Breast epithelium (tissue), 4 donors: ENCODE results near the gene MAP4K4. TPM values are rescaled to one million over a fixed set of nuclear protein-coding genes. Genes with fewer than 3 reads are reported as not detected.

Source experiments
- DNase-seq, 2 donors: peaks; one replicate each; pipeline ENCODE4 v3.0.0-alpha.2; 2019; ENCODE audit warnings: low spot score in 2 of 2
- H3K27ac ChIP-seq, 2 donors: fragments of 200-600 bp; sonication (generic) in 1 of 2; one replicate each; pipeline ENCODE4 v1.5.1; 2016 to 2019; ENCODE audit warnings: mild to moderate bottlenecking in 1 of 2
- H3K27me3 ChIP-seq, 2 donors: fragments of 200-600 bp; sonication (generic) in 1 of 2; one replicate each; pipeline versions ENCODE4 v1.5.1 to v1.6.0; 2017 to 2019; ENCODE audit warnings: control low read depth in 1 of 2, mild to moderate bottlenecking in 1 of 2
- H3K36me3 ChIP-seq: fragments of 200-600 bp; one replicate; pipeline ENCODE4 v1.5.1; 2019
- H3K4me1 ChIP-seq, 2 donors: fragments of 200-600 bp; sonication (generic); one replicate each; pipeline ENCODE4 v1.5.1; 2016 to 2019; ENCODE audit warnings: control low read depth in 1 of 2
- H3K4me3 ChIP-seq, 3 donors: fragments of 200-600 bp; sonication (generic); 1 replicate in 2 of 3; 2 replicates in 1 of 3; pipeline ENCODE4 v1.5.1; 2016 to 2019; ENCODE audit warnings: mild to moderate bottlenecking in 3 of 3, moderate library complexity in 2 of 3
- H3K9me3 ChIP-seq, 2 donors: fragments of 200-600 bp; sonication (generic) in 1 of 2; one replicate each; pipeline ENCODE4 v1.5.1; 2016 to 2019; ENCODE audit warnings: control low read depth in 1 of 2
- POLR2A ChIP-seq: fragments of 450-650 bp; IDR thresholded peaks from one replicate; pipeline ENCODE4 v1.6.1; 2016; ENCODE audit warnings: antibody characterized with exemption, mild to moderate bottlenecking, moderate library complexity
- POLR2AphosphoS5 ChIP-seq, 3 donors: sonication (generic); formaldehyde crosslinking; IDR thresholded peaks; one replicate each; pipeline ENCODE4 v1.6.1; 2017; ENCODE audit warnings: antibody characterized with exemption in 3 of 3
- intact Hi-C: fragments of 100-400 bp; cut with DNase I; formaldehyde crosslinking; loops from one replicate; pipeline ENCODE4 v1.15.1; 2023; ENCODE audit warnings: low total_unique reads
- total RNA-seq, 3 donors: library from RNA; depleted of rRNA; stranded (reverse); fragments of >200 nt; gene quantifications; one replicate each; pipeline ENCODE4 v1.1.0, GENCODE V29; 2016
- TF ChIP-seq, protein P1 (sequence below), 3 donors: fragments of 450-650 bp; IDR thresholded peaks; one replicate each; pipeline ENCODE4 v1.5.1; 2016 to 2017; ENCODE audit warnings: antibody characterized with exemption in 3 of 3, mild to moderate bottlenecking in 3 of 3, moderate library complexity in 3 of 3

The MAP4K4 gene
- total RNA-seq, 3 donors from 2014 or later = 62.1 to 89.1 (median 74.7) TPM

DNA sequence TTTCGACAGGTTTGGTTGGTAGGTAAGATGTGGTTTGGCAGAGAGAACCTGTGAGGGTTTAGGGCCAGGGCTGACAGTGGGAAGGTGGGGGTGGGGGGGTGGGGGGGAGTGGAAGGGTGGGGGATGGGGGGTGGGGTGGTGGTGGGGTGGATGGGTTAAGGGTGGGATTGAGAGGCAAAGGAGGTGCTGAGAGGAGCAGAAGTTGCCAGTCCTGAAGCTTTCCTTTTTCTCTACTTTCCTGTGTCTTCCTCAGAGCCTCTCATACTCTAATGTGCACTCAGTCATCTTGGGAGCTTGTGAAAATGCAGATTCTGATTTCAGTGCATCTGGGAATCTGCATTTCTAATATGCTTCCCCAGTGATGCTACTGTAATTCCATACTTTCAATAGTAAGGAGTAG is 21.0 kb downstream of the MAP4K4 start:
- Histone ChIP-seq H3K36me3 (no peaks in the 10 kb centered on the region), H3K4me1 (peaks cover 2 to 4% of the 10 kb centered on the region in 2 donors), H3K4me3 (no peak overlapping the region), H3K27me3 (no peaks in the 10 kb centered on the region), H3K27ac (no peak overlapping the region), H3K9me3 (no peaks in the 10 kb centered on the region)
- DNase-seq = no peak
- intact Hi-C loops = no loop called here
- no peak for TF ChIP-seq POLR2AphosphoS5 (IDR thresholded peaks at IDR 0.05)
- TF ChIP-seq, protein P1, sequence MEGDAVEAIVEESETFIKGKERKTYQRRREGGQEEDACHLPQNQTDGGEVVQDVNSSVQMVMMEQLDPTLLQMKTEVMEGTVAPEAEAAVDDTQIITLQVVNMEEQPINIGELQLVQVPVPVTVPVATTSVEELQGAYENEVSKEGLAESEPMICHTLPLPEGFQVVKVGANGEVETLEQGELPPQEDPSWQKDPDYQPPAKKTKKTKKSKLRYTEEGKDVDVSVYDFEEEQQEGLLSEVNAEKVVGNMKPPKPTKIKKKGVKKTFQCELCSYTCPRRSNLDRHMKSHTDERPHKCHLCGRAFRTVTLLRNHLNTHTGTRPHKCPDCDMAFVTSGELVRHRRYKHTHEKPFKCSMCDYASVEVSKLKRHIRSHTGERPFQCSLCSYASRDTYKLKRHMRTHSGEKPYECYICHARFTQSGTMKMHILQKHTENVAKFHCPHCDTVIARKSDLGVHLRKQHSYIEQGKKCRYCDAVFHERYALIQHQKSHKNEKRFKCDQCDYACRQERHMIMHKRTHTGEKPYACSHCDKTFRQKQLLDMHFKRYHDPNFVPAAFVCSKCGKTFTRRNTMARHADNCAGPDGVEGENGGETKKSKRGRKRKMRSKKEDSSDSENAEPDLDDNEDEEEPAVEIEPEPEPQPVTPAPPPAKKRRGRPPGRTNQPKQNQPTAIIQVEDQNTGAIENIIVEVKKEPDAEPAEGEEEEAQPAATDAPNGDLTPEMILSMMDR (IDR thresholded peaks at IDR 0.05) = no peak
- no peak for TF ChIP-seq POLR2A

DNA sequence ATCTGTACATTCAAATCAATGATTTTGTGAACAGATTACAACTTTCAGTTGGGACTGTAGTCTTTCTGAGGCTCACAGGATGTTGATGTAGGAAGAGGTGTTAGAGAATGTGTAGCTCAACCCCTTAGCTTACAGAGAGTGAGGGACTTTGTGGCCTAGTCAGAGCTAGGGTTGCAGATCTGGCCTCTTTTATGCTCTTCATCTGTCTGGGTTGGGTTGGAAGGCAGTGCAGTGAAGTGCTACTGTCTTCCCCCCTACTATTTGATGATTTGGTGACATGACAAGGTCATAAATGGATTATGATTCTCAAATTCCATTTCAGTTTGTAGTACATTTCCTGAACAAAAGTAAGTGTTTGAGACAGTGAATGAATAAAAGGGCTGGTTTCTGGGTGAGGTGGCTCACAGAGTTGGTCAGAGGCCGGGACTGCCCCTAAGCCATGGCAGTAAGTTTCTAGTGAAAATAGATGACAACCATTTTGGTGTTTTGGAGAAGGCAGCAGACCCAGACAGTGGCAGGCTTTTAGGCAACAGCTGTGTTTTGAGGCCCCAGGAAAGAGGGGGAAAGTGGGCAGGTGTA is 21.6 kb downstream of the MAP4K4 start:
- TF ChIP-seq, protein P1 (IDR thresholded peaks at IDR 0.05) = no peak
- no peak for TF ChIP-seq POLR2A
- no peak for TF ChIP-seq POLR2AphosphoS5 (IDR thresholded peaks at IDR 0.05)
- Histone ChIP-seq H3K27ac (no peak overlapping the region), H3K4me3 (no peak overlapping the region), H3K27me3 (no peaks in the 10 kb centered on the region), H3K36me3 (no peaks in the 10 kb centered on the region), H3K4me1 (peaks cover 2 to 6% of the 10 kb centered on the region in 2 donors), H3K9me3 (no peaks in the 10 kb centered on the region)
- intact Hi-C loops = no loop called here
- no peak for DNase-seq

DNA sequence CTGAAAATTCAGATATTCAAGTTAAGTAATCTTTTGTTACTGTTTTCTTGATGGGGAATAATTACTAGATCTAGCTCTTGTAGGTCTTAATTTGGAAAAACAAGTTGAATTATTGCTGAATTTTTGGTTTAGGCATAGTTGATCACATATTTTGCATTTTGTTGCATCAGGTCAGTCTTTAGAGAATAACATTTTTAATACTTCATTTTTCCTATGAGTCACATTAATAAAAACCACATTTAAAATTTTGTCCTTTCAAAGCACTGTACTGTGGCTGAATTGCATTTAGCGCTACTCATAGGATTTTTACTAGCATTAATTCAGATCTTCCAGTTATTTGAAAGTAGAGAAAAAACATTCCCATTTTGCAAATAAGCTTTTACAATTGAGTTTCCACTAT is 23.2 kb downstream of the MAP4K4 start:
- no peak overlapping the region for H3K27ac ChIP-seq
- intact Hi-C loops = no loop called here
- peaks cover 2 to 6% of the 10 kb centered on the region in 2 donors for H3K4me1 ChIP-seq
- no peak for TF ChIP-seq POLR2A
- no peak for TF ChIP-seq POLR2AphosphoS5 (IDR thresholded peaks at IDR 0.05)
- TF ChIP-seq, protein P1 (IDR thresholded peaks at IDR 0.05) = no peak
- DNase-seq = no peak
- H3K9me3 ChIP-seq = no peaks in the 10 kb centered on the region
- no peaks in the 10 kb centered on the region for H3K36me3 ChIP-seq
- H3K27me3 ChIP-seq = no peaks in the 10 kb centered on the region
- H3K4me3 ChIP-seq = no peak overlapping the region

DNA sequence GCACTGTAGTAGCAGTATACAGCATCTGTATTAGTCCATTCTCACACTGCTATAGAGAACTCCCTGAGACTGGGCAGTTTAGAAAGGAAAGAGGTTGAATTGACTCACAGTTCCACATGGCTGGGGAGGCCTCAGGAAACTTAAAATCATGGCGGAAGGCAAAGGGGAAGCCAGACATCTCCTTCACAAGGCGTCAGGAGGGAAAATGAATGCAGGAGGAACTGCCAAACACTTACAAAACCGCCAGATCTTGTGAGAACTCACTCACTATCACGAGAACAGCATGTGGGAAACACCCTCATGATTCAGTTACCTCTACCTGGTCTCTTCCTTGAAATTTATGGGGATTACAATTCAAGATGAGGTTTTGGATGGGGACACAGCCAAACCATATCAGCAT is 25.4 kb downstream of the MAP4K4 start:
- no peak for DNase-seq
- no peak overlapping the region for H3K4me3 ChIP-seq
- H3K9me3 ChIP-seq = no peaks in the 10 kb centered on the region
- peaks cover 2 to 6% of the 10 kb centered on the region in 2 donors for H3K4me1 ChIP-seq
- no peak overlapping the region for H3K27ac ChIP-seq
- no peaks in the 10 kb centered on the region for H3K36me3 ChIP-seq
- no peaks in the 10 kb centered on the region for H3K27me3 ChIP-seq
- TF ChIP-seq POLR2A (no peak), POLR2AphosphoS5 (IDR thresholded peaks at IDR 0.05) (no peak)
- TF ChIP-seq, protein P1 (IDR thresholded peaks at IDR 0.05) = no peak
- intact Hi-C loops = no loop called here

DNA sequence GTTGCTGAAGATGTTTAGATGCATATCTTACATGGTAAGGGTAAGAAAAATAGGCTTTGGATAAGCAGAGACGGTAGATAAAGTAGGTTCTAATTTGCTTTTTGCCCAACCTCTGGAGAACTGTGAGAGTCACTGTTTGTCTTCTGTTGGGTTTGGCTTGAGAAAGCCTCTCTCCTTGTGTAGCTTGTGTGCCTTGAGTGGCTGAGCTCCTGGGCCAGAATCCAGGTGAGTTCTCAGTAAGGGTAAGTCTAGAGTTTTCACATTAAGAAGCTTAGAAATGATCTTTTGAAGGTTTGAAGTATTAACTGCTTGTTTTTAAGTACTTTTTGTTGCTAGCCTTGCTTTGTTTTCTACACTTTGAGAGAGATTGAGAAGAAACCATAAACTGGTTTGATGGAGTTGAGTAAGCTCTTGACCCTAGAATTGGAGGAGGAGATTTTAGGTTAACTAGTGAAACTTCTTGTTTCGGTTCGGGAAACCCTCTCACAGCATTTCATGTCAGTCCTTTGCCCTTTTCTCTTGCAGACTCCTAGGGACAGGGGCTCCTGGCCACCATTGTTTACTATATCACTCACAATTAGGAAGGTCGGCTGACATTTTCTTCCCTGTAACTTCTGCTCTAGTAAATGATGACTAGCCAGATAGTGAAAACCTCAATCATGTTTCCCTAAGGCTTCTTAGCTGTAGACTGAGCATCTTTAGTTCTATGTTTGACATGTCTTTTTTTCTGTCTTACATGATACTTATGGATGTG is 26.0 kb downstream of the MAP4K4 start:
- Histone ChIP-seq H3K27ac (no peak overlapping the region), H3K4me1 (peaks cover 2 to 6% of the 10 kb centered on the region in 2 donors), H3K9me3 (no peaks in the 10 kb centered on the region), H3K36me3 (no peaks in the 10 kb centered on the region), H3K27me3 (no peaks in the 10 kb centered on the region), H3K4me3 (no peak overlapping the region)
- TF ChIP-seq POLR2A (no peak), POLR2AphosphoS5 (IDR thresholded peaks at IDR 0.05) (no peak)
- TF ChIP-seq, protein P1 (IDR thresholded peaks at IDR 0.05) = no peak
- DNase-seq = no peak
- intact Hi-C loops = no loop called here
